Colonic mucosa (tissue), 4 donors: ENCODE data around the gene PARD6G. TPM values are rescaled to one million over a fixed set of nuclear protein-coding genes. Genes with fewer than 3 reads are reported as not detected.
A peak's percentile ranks its signal among the peaks of the same experiment; 100 is the strongest.

ENCODE experiments used
- DNase-seq: peaks from one replicate; pipeline ENCODE4 v3.0.0-alpha.2; 2020
- H3K27ac ChIP-seq: fragments of 200-600 bp; one replicate; pipeline ENCODE4 v1.8.0; 2021
- H3K27me3 ChIP-seq: fragments of 200-600 bp; one replicate; pipeline ENCODE4 v1.8.0; 2021
- H3K36me3 ChIP-seq: fragments of 200-600 bp; one replicate; pipeline ENCODE4 v1.8.0; 2021
- H3K4me1 ChIP-seq: fragments of 200-600 bp; one replicate; pipeline ENCODE4 v1.8.0; 2021; ENCODE audit warnings: mild to moderate bottlenecking
- H3K4me3 ChIP-seq: fragments of 200-600 bp; one replicate; pipeline ENCODE4 v1.8.0; 2021
- H3K9ac ChIP-seq, 2 donors: one replicate each; pipeline ENCODE4 v1.7.0; 2013; ENCODE audit warnings: control low read depth in 2 of 2, low read depth in 2 of 2, low read length in 2 of 2
- H3K9me3 ChIP-seq: fragments of 200-600 bp; one replicate; pipeline ENCODE4 v1.8.0; 2021
- intact Hi-C: fragments of 100-400 bp; cut with DNase I; formaldehyde crosslinking; loops from one replicate; pipeline ENCODE4 v1.14.1; 2022
- total RNA-seq, 2 donors: library from RNA; stranded (reverse); fragmentation: NEBNext Ultra II Directional in 1 of 2; extraction: Animal tissue kit (Norgen Biotek cat#: 25700) in 1 of 2; gene quantifications; one replicate each; pipeline ENCODE4 v1.2.1, GENCODE V29; 2021
- TF ChIP-seq, protein P1 (sequence below): fragments of 200-600 bp; IDR thresholded peaks from one replicate; pipeline ENCODE4 v1.8.0; 2022; ENCODE audit warnings: antibody characterized with exemption, mild to moderate bottlenecking
- donor health status: healthy.
- donor health status: DM: no; HTN: no; CAD: no.
- donor health status: DM: no; HTN: no; CAD: no.

PARD6G gene
- total RNA-seq, 2 donors from 2014 or later, result 1.0 to 1.2 TPM

- H3K9me3 ChIP-seq, result no peaks in the 10 kb centered on the region
- H3K9ac ChIP-seq, result no peak overlapping the region
- no peak overlapping the region for H3K27ac ChIP-seq
- no peaks in the 10 kb centered on the region for H3K27me3 ChIP-seq
- no peak overlapping the region for H3K4me3 ChIP-seq
- no peaks in the 10 kb centered on the region for H3K36me3 ChIP-seq
- intact Hi-C loops, result loop anchor here (10.0 kb wide), 1 partner anchor 119 kb away; the partner anchor contains the start of gene RBFA
- TF ChIP-seq, protein P1, sequence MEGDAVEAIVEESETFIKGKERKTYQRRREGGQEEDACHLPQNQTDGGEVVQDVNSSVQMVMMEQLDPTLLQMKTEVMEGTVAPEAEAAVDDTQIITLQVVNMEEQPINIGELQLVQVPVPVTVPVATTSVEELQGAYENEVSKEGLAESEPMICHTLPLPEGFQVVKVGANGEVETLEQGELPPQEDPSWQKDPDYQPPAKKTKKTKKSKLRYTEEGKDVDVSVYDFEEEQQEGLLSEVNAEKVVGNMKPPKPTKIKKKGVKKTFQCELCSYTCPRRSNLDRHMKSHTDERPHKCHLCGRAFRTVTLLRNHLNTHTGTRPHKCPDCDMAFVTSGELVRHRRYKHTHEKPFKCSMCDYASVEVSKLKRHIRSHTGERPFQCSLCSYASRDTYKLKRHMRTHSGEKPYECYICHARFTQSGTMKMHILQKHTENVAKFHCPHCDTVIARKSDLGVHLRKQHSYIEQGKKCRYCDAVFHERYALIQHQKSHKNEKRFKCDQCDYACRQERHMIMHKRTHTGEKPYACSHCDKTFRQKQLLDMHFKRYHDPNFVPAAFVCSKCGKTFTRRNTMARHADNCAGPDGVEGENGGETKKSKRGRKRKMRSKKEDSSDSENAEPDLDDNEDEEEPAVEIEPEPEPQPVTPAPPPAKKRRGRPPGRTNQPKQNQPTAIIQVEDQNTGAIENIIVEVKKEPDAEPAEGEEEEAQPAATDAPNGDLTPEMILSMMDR, result peak; percentile 26
- H3K4me1 ChIP-seq, result no peaks in the 10 kb centered on the region
- no peak for DNase-seq
Observed at GRCh38 chr18:80154293-80154692, 93.0 kb downstream of the PARD6G start.

DNA sequence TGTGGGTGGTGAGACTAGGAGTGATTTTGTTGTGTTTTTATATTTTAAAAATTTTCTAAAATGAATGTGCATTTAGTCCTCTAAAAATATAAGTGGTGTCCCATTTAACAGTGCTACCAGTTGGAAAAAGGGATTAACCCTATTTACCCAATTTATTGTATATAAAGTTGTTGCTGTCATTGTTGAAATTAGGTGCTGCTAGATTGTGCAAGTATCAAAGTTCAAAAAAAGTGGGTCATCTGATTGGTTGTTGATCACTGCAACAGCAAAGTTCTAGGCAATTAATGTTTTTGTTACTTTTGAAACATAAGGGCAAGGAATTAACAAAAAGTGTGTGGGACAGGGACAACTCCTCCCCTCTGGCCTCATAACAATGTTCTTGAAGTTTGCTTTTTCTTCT is 97.6 kb downstream of the PARD6G start:
- Histone ChIP-seq H3K9ac (no peak overlapping the region), H3K27ac (no peak overlapping the region), H3K27me3 (no peaks in the 10 kb centered on the region), H3K9me3 (no peaks in the 10 kb centered on the region), H3K4me1 (no peaks in the 10 kb centered on the region), H3K4me3 (no peak overlapping the region), H3K36me3 (no peaks in the 10 kb centered on the region)
- intact Hi-C loops, result loop anchor here (10.0 kb wide), 2 partner anchors 115 to 205 kb away; partner anchors contain the start of gene RBFA
- TF ChIP-seq, protein P1, result no peak
- DNase-seq, result no peak

- H3K27ac ChIP-seq, result peak overlapping the region; percentile 14
- TF ChIP-seq, protein P1, result no peak
- no peaks in the 10 kb centered on the region for H3K27me3 ChIP-seq
- DNase-seq, result peak; percentile 38
- H3K9me3 ChIP-seq, result no peaks in the 10 kb centered on the region
- H3K4me1 ChIP-seq, result no peaks in the 10 kb centered on the region
- H3K9ac ChIP-seq, result peak overlapping the region; percentile 3 to 66
- H3K4me3 ChIP-seq, result peak overlapping the region; percentile 47
- intact Hi-C loops, result loop anchor here (10.0 kb wide), 1 partner anchor 204 kb away; no protein-coding TSS in a partner anchor
- no peaks in the 10 kb centered on the region for H3K36me3 ChIP-seq
Observed at GRCh38 chr18:80148326-80149199, 98.8 kb downstream of the PARD6G start.

DNA sequence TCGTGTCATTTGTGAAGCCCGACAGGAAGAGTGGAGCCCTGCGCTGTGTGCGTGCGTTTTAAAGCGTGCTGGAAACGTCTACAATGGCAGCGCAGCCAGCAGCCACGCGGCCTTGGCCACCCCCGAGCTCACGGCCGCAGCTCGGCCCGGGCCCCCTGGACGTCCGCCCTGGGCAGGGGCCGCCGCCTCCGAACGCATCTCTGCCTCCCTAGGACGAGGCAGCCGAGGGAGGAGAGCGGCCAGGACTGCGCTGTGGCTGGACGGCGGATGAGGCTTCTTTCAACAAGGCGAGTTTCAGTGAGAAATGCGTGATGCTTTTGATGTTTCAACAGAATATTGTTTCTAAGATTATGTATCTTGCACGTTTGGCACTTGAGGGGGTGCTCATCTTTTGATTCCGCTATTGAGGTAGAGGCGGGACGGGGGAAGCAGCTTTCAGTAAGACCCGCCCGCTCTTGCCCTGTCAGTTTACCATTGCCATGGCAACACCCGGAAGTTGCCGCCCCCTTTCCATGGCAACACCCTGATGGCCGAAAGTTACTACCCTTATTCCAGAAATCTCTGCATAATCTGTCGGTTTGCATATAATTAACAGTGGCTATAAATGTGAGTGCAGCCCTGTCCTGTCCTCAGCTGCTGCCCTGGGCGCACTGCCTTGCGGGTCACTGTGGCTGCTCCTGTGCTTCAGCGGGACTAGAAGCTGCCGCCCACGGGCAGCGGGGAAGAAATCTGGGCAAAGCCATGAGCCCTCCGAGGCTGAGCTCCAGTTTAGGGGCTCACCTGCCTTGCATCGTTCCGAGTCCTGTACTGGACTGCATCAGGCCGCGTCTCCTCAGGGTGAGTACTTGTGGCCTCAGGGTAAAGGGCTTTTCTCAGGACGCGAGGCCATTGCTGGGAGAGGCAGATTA is 99.6 kb downstream of the PARD6G start:
- DNase-seq, result peak; percentile 91
- Histone ChIP-seq H3K4me1 (no peaks in the 10 kb centered on the region), H3K9ac (peak overlapping the region; percentile 8 to 66), H3K27me3 (no peaks in the 10 kb centered on the region), H3K36me3 (no peaks in the 10 kb centered on the region), H3K27ac (peak overlapping the region; percentile 14), H3K4me3 (peak overlapping the region; percentile 47), H3K9me3 (no peaks in the 10 kb centered on the region)
- TF ChIP-seq, protein P1, result no peak
- intact Hi-C loops, result loop anchor here (10.0 kb wide), 1 partner anchor 203 kb away; no protein-coding TSS in a partner anchor

- Histone ChIP-seq H3K4me3 (peak overlapping the region; percentile 47), H3K27me3 (no peaks in the 10 kb centered on the region), H3K4me1 (no peaks in the 10 kb centered on the region), H3K9me3 (no peaks in the 10 kb centered on the region), H3K27ac (no peak overlapping the region), H3K9ac (peak overlapping the region in 1 of 2 donors; percentile 8), H3K36me3 (no peaks in the 10 kb centered on the region)
- no peak for DNase-seq
- intact Hi-C loops, result loop anchor here (10.0 kb wide), 1 partner anchor 202 kb away; no protein-coding TSS in a partner anchor
- TF ChIP-seq, protein P1, result no peak
Observed at GRCh38 chr18:80147037-80147417, 100.3 kb downstream of the PARD6G start.
